A673 (cell line): ENCODE results near the gene MMEL1. TPM values are rescaled to one million over a fixed set of nuclear protein-coding genes. Genes with fewer than 3 reads are reported as not detected.
"Not testable (repeated sequence)": the region's sequence is repeated elsewhere in the genome, so short reads cannot be mapped to it uniquely, and the experiment has no call there.

Experiments used
- BruUV-seq: library from RNA; stranded (reverse); fragments of 400-500 nt; replicated peaks from 2 replicates; lab custom pipeline; 2021; lab: Mats Ljungman, UMichigan
- CTCF ChIA-PET: fragments of 300-600 bp; sonication (Branson Sonifier 250); formaldehyde crosslinking; loops from one replicate; lab custom pipeline; 2022; ENCODE audit warnings: antibody characterized with exemption; lab: Charles Lee
- POLR2A ChIA-PET: fragments of 300-600 bp; sonication (Branson Sonifier 250); formaldehyde crosslinking; loops from one replicate; lab custom pipeline; 2022; ENCODE audit warnings: antibody characterized with exemption; ENCODE audit not compliant: low non-redundant PET; lab: Charles Lee
- DNase-seq: peaks from one replicate; pipeline ENCODE4 v3.0.0-alpha.2; 2015; ENCODE audit warnings: low spot score
- H3K27ac ChIP-seq: fragments of 200-600 bp; sonication (generic); 2 replicates; pipeline ENCODE4 v1.5.1; 2016; ENCODE audit warnings: mixed run types, low read depth, mild to moderate bottlenecking, mixed read lengths, antibody characterized with exemption, low read length; ENCODE audit not compliant: poor library complexity, severe bottlenecking
- H3K27me3 ChIP-seq: fragments of 200-600 bp; sonication (generic); replicated peaks from 2 replicates; pipeline ENCODE4 v1.6.1; 2017; ENCODE audit warnings: mixed run types, low read depth, mild to moderate bottlenecking, mixed read lengths, antibody characterized with exemption, low read length; ENCODE audit not compliant: insufficient read depth, poor library complexity
- H3K36me3 ChIP-seq: fragments of 200-600 bp; sonication (generic); 2 replicates; pipeline ENCODE4 v1.6.1; 2016; ENCODE audit warnings: mixed run types, mild to moderate bottlenecking, mixed read lengths, antibody characterized with exemption, low read length; ENCODE audit not compliant: insufficient read depth, poor library complexity, severe bottlenecking
- H3K4me1 ChIP-seq: fragments of 200-600 bp; sonication (generic); 2 replicates; pipeline ENCODE4 v1.6.1; 2017; ENCODE audit warnings: mixed run types, mild to moderate bottlenecking, mixed read lengths, antibody characterized with exemption, low read length; ENCODE audit not compliant: insufficient read depth, poor library complexity, severe bottlenecking
- H3K4me3 ChIP-seq: fragments of 200-600 bp; sonication (generic); 2 replicates; pipeline ENCODE4 v1.5.1; 2016; ENCODE audit warnings: low read depth, mixed run types, mild to moderate bottlenecking, mixed read lengths, low read length; ENCODE audit not compliant: poor library complexity, severe bottlenecking
- H3K9me3 ChIP-seq: fragments of 200-600 bp; sonication (generic); 2 replicates; pipeline ENCODE4 v1.6.1; 2016; ENCODE audit warnings: mixed run types, low read depth, mild to moderate bottlenecking, mixed read lengths, antibody characterized with exemption, low read length; ENCODE audit not compliant: poor library complexity, severe bottlenecking
- EZH2 ChIP-seq: fragments of 200-600 bp; sonication (generic); IDR thresholded peaks from 2 replicates; pipeline ENCODE4 v1.6.1; 2017; ENCODE audit warnings: borderline replicate concordance, low read depth, mild to moderate bottlenecking, mixed read lengths, antibody characterized with exemption, low read length; ENCODE audit not compliant: poor library complexity, severe bottlenecking
- intact Hi-C: fragments of 100-400 bp; cut with micrococcal nuclease; formaldehyde crosslinking; loops from one replicate; pipeline ENCODE4 v1.10.0; 2022; ENCODE audit not compliant: unreplicated experiment
- total RNA-seq: library from RNA; stranded (reverse); gene quantifications from 2 replicates; pipeline ENCODE4 v1.2.3, GENCODE V29; 2021
- TF ChIP-seq, protein P1 (sequence below): fragments of 300-800, 200-600 bp; sonication (generic); conservative IDR thresholded peaks from 2 replicates; pipeline ENCODE4 v1.5.1; 2017; ENCODE audit warnings: low read depth, mild to moderate bottlenecking, antibody characterized with exemption, low read length, moderate library complexity, mixed read lengths

Gene MMEL1
- total RNA-seq, 1 experiment from 2014 or later = not detected

DNA sequence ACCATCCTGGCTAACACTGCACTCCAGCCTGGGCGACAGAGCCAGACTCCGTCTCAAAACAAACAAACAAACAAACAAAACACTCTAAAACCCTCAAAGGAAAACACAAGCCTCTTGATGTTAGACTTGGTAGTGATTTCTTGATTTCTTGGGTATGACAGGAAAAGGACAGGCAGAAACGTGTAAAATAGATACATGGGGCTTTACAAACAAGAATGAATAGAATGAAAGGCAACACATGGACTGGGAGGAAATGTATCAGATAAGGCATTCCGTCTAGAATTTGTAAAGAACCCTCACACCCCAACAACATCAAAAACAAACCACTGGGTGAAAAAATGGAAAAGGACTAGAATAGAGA is 54.1 kb downstream of the MMEL1 start:
- intact Hi-C loops = no loop called here
- BruUV-seq = no TSS peak
- H3K4me1 ChIP-seq = no peaks in the 10 kb centered on the region
- H3K27ac ChIP-seq = no peak overlapping the region
- H3K36me3 ChIP-seq = no peaks in the 10 kb centered on the region
- POLR2A ChIA-PET = no interaction called here
- TF ChIP-seq, protein P1, sequence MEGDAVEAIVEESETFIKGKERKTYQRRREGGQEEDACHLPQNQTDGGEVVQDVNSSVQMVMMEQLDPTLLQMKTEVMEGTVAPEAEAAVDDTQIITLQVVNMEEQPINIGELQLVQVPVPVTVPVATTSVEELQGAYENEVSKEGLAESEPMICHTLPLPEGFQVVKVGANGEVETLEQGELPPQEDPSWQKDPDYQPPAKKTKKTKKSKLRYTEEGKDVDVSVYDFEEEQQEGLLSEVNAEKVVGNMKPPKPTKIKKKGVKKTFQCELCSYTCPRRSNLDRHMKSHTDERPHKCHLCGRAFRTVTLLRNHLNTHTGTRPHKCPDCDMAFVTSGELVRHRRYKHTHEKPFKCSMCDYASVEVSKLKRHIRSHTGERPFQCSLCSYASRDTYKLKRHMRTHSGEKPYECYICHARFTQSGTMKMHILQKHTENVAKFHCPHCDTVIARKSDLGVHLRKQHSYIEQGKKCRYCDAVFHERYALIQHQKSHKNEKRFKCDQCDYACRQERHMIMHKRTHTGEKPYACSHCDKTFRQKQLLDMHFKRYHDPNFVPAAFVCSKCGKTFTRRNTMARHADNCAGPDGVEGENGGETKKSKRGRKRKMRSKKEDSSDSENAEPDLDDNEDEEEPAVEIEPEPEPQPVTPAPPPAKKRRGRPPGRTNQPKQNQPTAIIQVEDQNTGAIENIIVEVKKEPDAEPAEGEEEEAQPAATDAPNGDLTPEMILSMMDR = no peak
- TF ChIP-seq EZH2 = no peak
- CTCF ChIA-PET = no interaction called here
- no peaks in the 10 kb centered on the region for H3K9me3 ChIP-seq
- H3K4me3 ChIP-seq = no peak overlapping the region
- no peak for DNase-seq
- no peaks in the 10 kb centered on the region for H3K27me3 ChIP-seq

DNA sequence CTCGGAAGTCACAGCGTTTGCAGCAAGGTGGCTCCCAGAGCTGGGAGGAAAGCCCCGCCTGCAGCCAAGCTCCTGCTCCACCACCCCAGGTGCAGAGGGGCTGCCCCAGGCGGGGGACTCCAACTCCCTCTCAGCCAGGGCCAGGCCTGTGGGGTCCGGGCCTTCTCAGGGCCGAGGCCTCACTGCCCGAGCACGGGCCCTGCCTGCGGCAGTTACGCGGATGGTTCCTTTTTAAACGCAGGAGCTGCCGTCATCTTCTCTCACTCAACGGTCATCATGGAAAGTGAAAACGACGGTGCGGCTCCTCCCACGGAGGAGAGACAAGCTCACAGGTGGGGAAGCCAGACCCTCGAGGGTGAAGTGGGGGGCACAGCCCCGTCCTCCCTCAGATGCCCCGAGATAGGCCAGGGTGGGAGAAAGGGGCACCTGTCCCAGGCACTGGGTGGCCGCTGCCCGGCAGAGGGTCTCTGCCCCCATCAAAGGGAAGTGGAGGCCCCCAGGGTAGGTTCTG is 55.2 kb downstream of the MMEL1 start:
- H3K27me3 ChIP-seq, intact Hi-C loops, DNase-seq, H3K4me1 ChIP-seq, H3K9me3 ChIP-seq, POLR2A ChIA-PET, H3K36me3 ChIP-seq, BruUV-seq, H3K4me3 ChIP-seq, H3K27ac ChIP-seq: not testable (repeated sequence)
- CTCF ChIA-PET = interaction anchor here (0.6 kb wide), 1 partner anchor 32 kb away, joined by 4 read pairs; no protein-coding TSS in a partner anchor

DNA sequence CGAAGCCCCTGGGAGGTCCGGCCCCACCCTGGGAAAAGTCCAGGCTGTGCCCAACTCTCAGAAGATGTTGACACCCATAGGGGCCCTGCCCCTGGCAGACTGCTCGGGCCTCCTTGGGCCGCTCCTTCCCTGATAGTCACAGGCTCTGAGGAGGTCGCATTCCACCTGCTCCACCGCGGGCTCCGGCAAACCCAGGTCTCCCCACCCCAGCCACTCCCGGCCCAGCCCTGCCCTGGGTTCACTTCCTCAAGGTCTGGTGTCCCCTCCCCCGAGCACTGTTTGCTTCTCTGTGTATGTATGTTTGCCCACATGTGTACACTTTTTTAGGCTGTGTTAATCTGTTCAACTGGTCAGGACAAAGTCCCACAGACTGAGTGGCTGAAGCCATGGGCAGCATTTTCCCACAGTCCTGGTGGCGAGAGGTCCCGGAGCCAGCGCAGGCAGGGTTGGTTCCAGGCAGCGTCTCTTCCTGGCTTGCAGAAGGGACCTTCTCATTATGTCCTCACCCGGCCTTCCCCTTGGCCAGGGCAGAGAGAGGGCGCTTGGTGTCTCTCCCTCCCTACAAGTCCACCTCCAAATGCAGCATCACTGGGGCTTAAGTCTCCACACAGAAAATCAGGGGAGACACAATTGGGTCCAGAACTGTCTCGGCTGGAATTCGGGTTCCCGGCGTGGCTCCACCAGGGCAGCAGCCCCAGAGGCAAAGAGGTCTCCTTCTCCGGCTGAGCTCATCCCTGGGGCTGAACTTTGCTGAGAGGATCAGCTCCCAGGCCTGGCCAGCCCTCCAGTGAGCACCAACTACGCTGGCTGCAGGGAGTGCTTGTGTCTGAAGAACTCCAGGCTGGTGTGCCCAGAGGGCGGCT is 56.8 kb downstream of the MMEL1 start:
- no TSS peak for BruUV-seq
- CTCF ChIA-PET = no interaction called here

More for the DNA sequence above, 56.8 kb downstream of the MMEL1 start:
- no peak for TF ChIP-seq EZH2
- TF ChIP-seq, protein P1 = no peak
- POLR2A ChIA-PET = no interaction called here
- Histone ChIP-seq H3K4me3 (no peak overlapping the region), H3K27ac (no peak overlapping the region), H3K9me3 (no peaks in the 10 kb centered on the region), H3K27me3 (peaks cover 7% of the 10 kb centered on the region), H3K4me1 (no peaks in the 10 kb centered on the region), H3K36me3 (no peaks in the 10 kb centered on the region)
- intact Hi-C loops = no loop called here
- DNase-seq = no peak
